Neural cell (in vitro differentiated cells): ENCODE results near the gene FBXL5.

Experiments
- CTCF ChIP-seq: fragments of 450-650 bp; IDR thresholded peaks from 2 replicates; pipeline ENCODE4 v1.5.1; 2014; ENCODE audit warnings: antibody characterized with exemption, mild to moderate bottlenecking, moderate library complexity; ENCODE audit not compliant: poor library complexity, severe bottlenecking
- EP300 ChIP-seq: fragments of 450-650 bp; conservative IDR thresholded peaks from 2 replicates; pipeline ENCODE4 v1.6.1; 2014; ENCODE audit warnings: antibody characterized with exemption, mild to moderate bottlenecking, moderate library complexity; ENCODE audit not compliant: poor library complexity, severe bottlenecking
- EZH2 ChIP-seq: fragments of 200-600, 300-800 bp; shearing (Covaris generic), sonication (generic); IDR thresholded peaks from 2 replicates; pipeline ENCODE4 v1.6.1; 2014; ENCODE audit warnings: antibody characterized with exemption, low read length, borderline replicate concordance, mild to moderate bottlenecking; ENCODE audit not compliant: insufficient read depth, poor library complexity, severe bottlenecking
- MXI1 ChIP-seq: fragments of 450-650 bp; conservative IDR thresholded peaks from 2 replicates; pipeline ENCODE4 v1.6.1; 2014; ENCODE audit warnings: antibody characterized with exemption, mild to moderate bottlenecking; ENCODE audit not compliant: poor library complexity, severe bottlenecking
- POLR2AphosphoS5 ChIP-seq: IDR thresholded peaks from 2 replicates; pipeline ENCODE4 v1.6.1; 2012
- SMC3 ChIP-seq: fragments of 450-650 bp; conservative IDR thresholded peaks from 2 replicates; pipeline ENCODE4 v1.6.1; 2014; ENCODE audit warnings: antibody characterized with exemption, mild to moderate bottlenecking, moderate library complexity; ENCODE audit not compliant: poor library complexity
- TAF1 ChIP-seq: IDR thresholded peaks from 2 replicates; pipeline ENCODE4 v1.6.1; 2012; ENCODE audit warnings: low read depth

DNA sequence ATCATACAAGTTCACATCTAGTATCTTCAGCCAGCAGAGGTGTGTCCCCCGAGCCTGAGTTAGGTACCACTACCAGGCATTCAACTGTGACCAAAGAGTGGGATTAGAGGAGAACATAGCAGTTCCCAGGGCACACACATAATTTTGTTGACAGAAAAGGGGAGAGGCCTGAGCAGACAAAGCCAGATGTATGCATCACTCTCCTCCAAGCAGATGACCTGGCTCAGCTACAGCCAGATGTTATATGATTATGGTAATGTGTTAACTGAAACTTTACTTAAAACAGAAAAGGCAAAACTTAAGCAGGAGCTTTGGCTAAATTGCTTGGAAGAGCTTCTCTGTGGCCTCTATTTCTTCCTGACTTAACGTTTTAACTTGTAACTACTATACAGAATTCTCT is 96.6 kb downstream of the FBXL5 start:
- TF ChIP-seq MXI1 (no peak), CTCF (no peak), EZH2 (no peak), TAF1 (no peak), EP300 (no peak), POLR2AphosphoS5 (no peak), SMC3 (no peak)
